ENCODE measurements around the gene LEKR1. TPM values are rescaled to one million over a fixed set of nuclear protein-coding genes. Genes with fewer than 3 reads are reported as not detected.

LEKR1 gene
- total and polyA plus RNA-seq, 2 of the 13 experiments (the other 11 are each of a cell fraction or from before 2014, with no cell fraction given): 0.49 to 1.5 TPM

GRCh38 chr3:156788846-156789245 lies 37.3 kb upstream of the LEKR1 start:
- Histone ChIP-seq H4K20me1 (ENCODE audit: insufficient read depth, low read length) (no peaks in the 10 kb centered on the region), H3K36me3 (replicated peaks in 1 of 2; ENCODE audit: control insufficient read depth in 1 of 2, insufficient read depth in 2 of 2, low read length in 2 of 2) (no peaks in the 10 kb centered on the region), H3K4me1 (ENCODE audit: insufficient read depth, low read length) (peaks cover 23% of the 10 kb centered on the region), H3K4me3 (replicated peaks in 1 of 3; ENCODE audit: insufficient read depth in 1 of 3, low read depth in 2 of 3, low read length in 3 of 3) (no peak overlapping the region), H2AFZ (ENCODE audit: low read length) (no peak overlapping the region), H3K9me3 (ENCODE audit: low read length) (no peaks in the 10 kb centered on the region), H3K27me3 (ENCODE audit: control insufficient read depth in 1 of 2, insufficient read depth in 2 of 2, low read length in 2 of 2) (no peaks in the 10 kb centered on the region; a peak in 1 of 5 replicates), H3K4me2 (ENCODE audit: low read depth, low read length) (no peak overlapping the region), H3K79me2 (ENCODE audit: insufficient read depth, low read length) (no peaks in the 10 kb centered on the region), H3K27ac (ENCODE audit: extremely low read length, insufficient read depth, low read length) (no peak overlapping the region), H3K9ac (ENCODE audit: insufficient read depth, low read depth, low read length) (no peak overlapping the region)
- 19% methylated on average over 3 of the region's 3 CpGs for WGBS (ENCODE audit: low lambda C conversion rate)
- ATAC-seq (no peak), FAIRE-seq (no peak), DNase-seq (ENCODE audit: low spot score) (no peak)
- intact Hi-C loops (cut with micrococcal nuclease; ENCODE audit: unreplicated experiment) (no loop called here), in situ Hi-C loops (cut with HindIII; ENCODE audit: extremely low pct_ligation_motif_present, low pct_unique_long_range_greater_than_20kb) (no loop called here)
- ChIA-PET POLR2A (no interaction called here), CTCF (ENCODE audit: low intra/inter-chr PET ratio, low total read pairs) (no interaction called here)
- TF ChIP-seq FOXJ3 (CRISPR knock-in tag; IDR thresholded peaks at IDR 0.05; ENCODE audit: borderline replicate concordance) (no peak), SALL1 (CRISPR knock-in tag; IDR thresholded peaks at IDR 0.05) (no peak), ZNF546 (CRISPR knock-in tag; conservative IDR thresholded peaks at IDR 0.05) (no peak), LCORL (IDR thresholded peaks at IDR 0.05) (no peak), LCORL (CRISPR knock-in tag; IDR thresholded peaks at IDR 0.05) (no peak), JARID2 (CRISPR knock-in tag; IDR thresholded peaks at IDR 0.05; ENCODE audit: insufficient replicate concordance) (no peak), ZNF572 (CRISPR knock-in tag; IDR thresholded peaks at IDR 0.05) (no peak), ELF4 (CRISPR knock-in tag; IDR thresholded peaks at IDR 0.05; ENCODE audit: borderline replicate concordance) (no peak)
- TF ChIP-seq, protein P1, sequence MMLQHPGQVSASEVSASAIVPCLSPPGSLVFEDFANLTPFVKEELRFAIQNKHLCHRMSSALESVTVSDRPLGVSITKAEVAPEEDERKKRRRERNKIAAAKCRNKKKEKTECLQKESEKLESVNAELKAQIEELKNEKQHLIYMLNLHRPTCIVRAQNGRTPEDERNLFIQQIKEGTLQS (CRISPR knock-in tag; IDR thresholded peaks at IDR 0.05): no peak
- TF ChIP-seq, protein P2, sequence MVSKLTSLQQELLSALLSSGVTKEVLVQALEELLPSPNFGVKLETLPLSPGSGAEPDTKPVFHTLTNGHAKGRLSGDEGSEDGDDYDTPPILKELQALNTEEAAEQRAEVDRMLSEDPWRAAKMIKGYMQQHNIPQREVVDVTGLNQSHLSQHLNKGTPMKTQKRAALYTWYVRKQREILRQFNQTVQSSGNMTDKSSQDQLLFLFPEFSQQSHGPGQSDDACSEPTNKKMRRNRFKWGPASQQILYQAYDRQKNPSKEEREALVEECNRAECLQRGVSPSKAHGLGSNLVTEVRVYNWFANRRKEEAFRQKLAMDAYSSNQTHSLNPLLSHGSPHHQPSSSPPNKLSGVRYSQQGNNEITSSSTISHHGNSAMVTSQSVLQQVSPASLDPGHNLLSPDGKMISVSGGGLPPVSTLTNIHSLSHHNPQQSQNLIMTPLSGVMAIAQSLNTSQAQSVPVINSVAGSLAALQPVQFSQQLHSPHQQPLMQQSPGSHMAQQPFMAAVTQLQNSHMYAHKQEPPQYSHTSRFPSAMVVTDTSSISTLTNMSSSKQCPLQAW (CRISPR knock-in tag; IDR thresholded peaks at IDR 0.05): no peak
- BruUV-seq (replicated peaks): no TSS peak
